ENCODE results near the gene LPCAT3. TPM values are rescaled to one million over a fixed set of nuclear protein-coding genes. Genes with fewer than 3 reads are reported as not detected.

Gene LPCAT3
- total RNA-seq, 1 donor from 2014 or later = 12.5 TPM

GRCh38 chr12:7019043-7019569 lies 830 bp upstream of the LPCAT3 start:
- no peak for DNase-seq (ENCODE audit: low read depth)
- TF ChIP-seq CTCF (IDR thresholded peaks at IDR 0.05; ENCODE audit: insufficient read depth, low read length, poor library complexity, severe bottlenecking) = no peak

GRCh38 chr12:7017870-7018349 lies 366 bp downstream of the LPCAT3 start:
- H3K27me3 ChIP-seq (ENCODE audit: control insufficient read depth, insufficient read depth, low read length) = no peaks in the 10 kb centered on the region
- no peaks in the 10 kb centered on the region for H3K36me3 ChIP-seq (ENCODE audit: control insufficient read depth, insufficient read depth, low read length)
- peak overlapping the region; percentile 79 for H3K4me3 ChIP-seq (ENCODE audit: low read depth, low read length)
- DNase-seq (ENCODE audit: low read depth) = no peak
- TF ChIP-seq CTCF (IDR thresholded peaks at IDR 0.05; ENCODE audit: insufficient read depth, low read length, poor library complexity, severe bottlenecking) = no peak

More at GRCh38 chr12:7019043-7019569, 830 bp upstream of the LPCAT3 start:
- H3K36me3 ChIP-seq (ENCODE audit: control insufficient read depth, insufficient read depth, low read length) = no peaks in the 10 kb centered on the region
- H3K4me3 ChIP-seq (ENCODE audit: low read depth, low read length) = peak overlapping the region; percentile 79
- H3K27me3 ChIP-seq (ENCODE audit: control insufficient read depth, insufficient read depth, low read length) = no peaks in the 10 kb centered on the region

- Histone ChIP-seq H3K36me3 (ENCODE audit: control insufficient read depth, insufficient read depth, low read length) (no peaks in the 10 kb centered on the region), H3K4me3 (ENCODE audit: low read depth, low read length) (no peak overlapping the region), H3K27me3 (ENCODE audit: control insufficient read depth, insufficient read depth, low read length) (no peaks in the 10 kb centered on the region)
- TF ChIP-seq CTCF (IDR thresholded peaks at IDR 0.05; ENCODE audit: insufficient read depth, low read length, poor library complexity, severe bottlenecking) = no peak
- no peak for DNase-seq (ENCODE audit: low read depth)
Measured at GRCh38 chr12:7016958-7017571, 1.2 kb downstream of the LPCAT3 start.

- H3K36me3 ChIP-seq (ENCODE audit: control insufficient read depth, insufficient read depth, low read length) = no peaks in the 10 kb centered on the region
- no peaks in the 10 kb centered on the region for H3K27me3 ChIP-seq (ENCODE audit: control insufficient read depth, insufficient read depth, low read length)
- H3K4me3 ChIP-seq (ENCODE audit: low read depth, low read length) = no peak overlapping the region
- TF ChIP-seq CTCF (IDR thresholded peaks at IDR 0.05; ENCODE audit: insufficient read depth, low read length, poor library complexity, severe bottlenecking) = no peak
- no peak for DNase-seq (ENCODE audit: low read depth)
Measured at GRCh38 chr12:7015555-7016370, 2.5 kb downstream of the LPCAT3 start.

GRCh38 chr12:7013101-7013500 lies 5.2 kb downstream of the LPCAT3 start:
- H3K27me3 ChIP-seq (ENCODE audit: control insufficient read depth, insufficient read depth, low read length) = no peaks in the 10 kb centered on the region
- no peak for DNase-seq (ENCODE audit: low read depth)
- H3K4me3 ChIP-seq (ENCODE audit: low read depth, low read length) = no peak overlapping the region
- TF ChIP-seq CTCF (IDR thresholded peaks at IDR 0.05; ENCODE audit: insufficient read depth, low read length, poor library complexity, severe bottlenecking) = no peak
- no peaks in the 10 kb centered on the region for H3K36me3 ChIP-seq (ENCODE audit: control insufficient read depth, insufficient read depth, low read length)
